Subcutaneous preadipocyte (primary cell): ENCODE measurements around the gene OR51I1. TPM values are rescaled to one million over a fixed set of nuclear protein-coding genes. Genes with fewer than 3 reads are reported as not detected.

Source experiments
- total RNA-seq: library from RNA; depleted of rRNA; stranded (reverse); fragments of >200 nt; gene quantifications from 2 replicates; pipeline ENCODE4 v1.2.3, GENCODE V29; 2012

The OR51I1 gene, protein sequence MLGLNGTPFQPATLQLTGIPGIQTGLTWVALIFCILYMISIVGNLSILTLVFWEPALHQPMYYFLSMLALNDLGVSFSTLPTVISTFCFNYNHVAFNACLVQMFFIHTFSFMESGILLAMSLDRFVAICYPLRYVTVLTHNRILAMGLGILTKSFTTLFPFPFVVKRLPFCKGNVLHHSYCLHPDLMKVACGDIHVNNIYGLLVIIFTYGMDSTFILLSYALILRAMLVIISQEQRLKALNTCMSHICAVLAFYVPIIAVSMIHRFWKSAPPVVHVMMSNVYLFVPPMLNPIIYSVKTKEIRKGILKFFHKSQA
- not detected in 2 replicates for total RNA-seq

DNA sequence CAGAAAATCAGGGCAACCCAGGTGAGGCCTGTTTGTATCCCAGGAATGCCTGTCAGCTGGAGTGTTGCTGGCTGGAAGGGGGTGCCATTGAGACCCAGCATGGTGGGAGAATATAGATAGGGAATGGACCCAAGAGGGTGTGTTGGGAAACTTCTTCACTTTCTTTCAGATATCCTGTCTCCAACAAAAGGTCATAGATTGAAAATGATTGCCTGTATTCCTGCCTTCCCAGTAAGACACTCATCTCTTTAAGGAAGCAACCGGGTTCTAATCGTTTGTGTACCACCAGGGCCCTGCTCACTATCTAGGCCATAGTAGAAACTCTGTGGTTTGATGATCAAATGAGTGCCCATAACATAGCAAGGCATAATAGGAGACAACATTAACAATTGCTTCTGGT, at the start of gene OR51I1:
OR51I1 (minus strand) TSS at position 101 of the 400 bp plus-strand sequence; CDS start at position 101, 0 bp downstream.

DNA sequence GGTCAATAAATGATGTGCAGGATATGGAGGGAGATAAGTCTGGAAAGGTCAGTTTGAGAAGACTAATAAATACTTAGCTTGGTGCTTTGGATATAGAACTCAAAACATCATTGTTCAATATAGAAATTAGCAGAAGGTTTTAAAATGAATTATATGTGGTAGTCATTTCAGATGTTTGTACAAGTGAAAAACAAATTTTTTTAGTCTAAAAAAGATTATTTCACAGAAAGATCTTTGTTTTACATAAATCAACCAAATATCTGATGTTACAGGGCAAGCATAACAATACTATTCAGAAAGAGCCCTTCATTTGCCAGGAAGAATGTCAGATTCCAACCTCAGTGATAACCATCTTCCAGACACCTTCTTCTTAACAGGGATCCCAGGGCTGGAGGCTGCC, 47.1 kb upstream of the OR51I1 start, which contains the start of gene OR52D1:
OR52D1 (plus strand) TSS at position 301 of the 400 bp plus-strand sequence; CDS start at position 323, 22 bp downstream.

GRCh38 chr11:5449023-5449422, 7.7 kb upstream of the OR51I1 start, which contains the start of gene OR51I2:
Gene OR51I2 (plus strand): TSS chr11:5449323. CDS start chr11:5453489, 4,166 bp downstream.

DNA sequence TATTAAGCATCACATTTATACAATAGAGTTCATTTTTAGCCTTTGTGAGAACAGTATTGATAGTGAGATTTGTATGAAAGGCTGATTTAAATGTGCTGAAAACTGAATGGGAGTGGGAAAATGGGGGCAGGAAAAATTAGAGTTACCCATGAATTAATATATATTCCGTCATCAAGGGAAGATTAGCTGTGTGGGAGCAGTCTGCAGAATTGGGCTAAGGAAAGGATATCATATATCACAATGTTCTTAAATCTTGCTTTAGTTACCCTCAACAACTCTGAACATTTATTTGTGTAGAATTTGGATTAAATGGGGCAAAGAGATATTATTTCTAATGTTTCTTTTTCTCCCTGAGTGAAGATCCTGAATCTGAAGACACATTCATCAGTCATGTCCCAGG, 19.5 kb downstream of the OR51I1 start, which contains the start of gene OR51Q1:
OR51Q1 (plus strand) TSS at position 301 of the 400 bp plus-strand sequence; CDS start at position 391, 90 bp downstream.

Other genes with a start within 250 kb of the OR51I1 start
- gene OR51V1, start 240.8 kb downstream of the OR51I1 start, total RNA-seq, result not detected in 2 replicates
- gene HBB, start 214.4 kb downstream of the OR51I1 start, total RNA-seq, result not detected in 2 replicates
- not detected in 2 replicates for gene HBD, start 207.0 kb downstream of the OR51I1 start, total RNA-seq
- not detected in 2 replicates for gene HBG1, start 191.7 kb downstream of the OR51I1 start, total RNA-seq
- not detected in 2 replicates for gene HBG2, start 186.7 kb downstream of the OR51I1 start, total RNA-seq
- not detected in 2 replicates for gene HBE1, start 171.6 kb downstream of the OR51I1 start, total RNA-seq
- gene OR51B4, start 139.6 kb downstream of the OR51I1 start, total RNA-seq, result not detected in 2 replicates
- gene OR51B2, start 117.2 kb downstream of the OR51I1 start, total RNA-seq, result not detected in 2 replicates
- not detected in 2 replicates for gene OR51B5, start 98.0 kb downstream of the OR51I1 start, total RNA-seq
- gene OR51B6, start 90.0 kb downstream of the OR51I1 start, total RNA-seq, result not detected in 2 replicates
- not detected in 2 replicates for gene OR51M1, start 57.7 kb downstream of the OR51I1 start, total RNA-seq
- not detected in 2 replicates for gene OR51Q1, start 19.4 kb downstream of the OR51I1 start, total RNA-seq
- gene OR51I2, start 7.8 kb upstream of the OR51I1 start, total RNA-seq, result not detected in 2 replicates
- gene OR52D1, start 47.2 kb upstream of the OR51I1 start, total RNA-seq, result not detected in 2 replicates
- not detected in 2 replicates for gene UBQLN3, start 68.4 kb upstream of the OR51I1 start, total RNA-seq
- gene UBQLNL, start 75.2 kb upstream of the OR51I1 start, total RNA-seq, result not detected in 2 replicates
- gene OR52H1, start 107.0 kb upstream of the OR51I1 start, total RNA-seq, result not detected in 2 replicates
- not detected in 2 replicates for gene OR52B6, start 139.4 kb upstream of the OR51I1 start, total RNA-seq
- 2.0 and 2.6 TPM in 2 replicates for gene TRIM6, start 155.1 kb upstream of the OR51I1 start, total RNA-seq
- 4.7 and 5.9 TPM in 2 replicates for gene TRIM34, start 183.5 kb upstream of the OR51I1 start, total RNA-seq
- gene TRIM5, start 243.6 kb upstream of the OR51I1 start, total RNA-seq, result 26.1 and 31.9 TPM in 2 replicates
- gene TRIM22, start 248.3 kb upstream of the OR51I1 start, total RNA-seq, result 49.7 and 86.0 TPM in 2 replicates